ENCODE data around the gene ZFP36L1. TPM values are rescaled to one million over a fixed set of nuclear protein-coding genes. Genes with fewer than 3 reads are reported as not detected.

The ZFP36L1 gene
- total RNA-seq, 1 experiment from 2014 or later, result 94.8 TPM

DNA sequence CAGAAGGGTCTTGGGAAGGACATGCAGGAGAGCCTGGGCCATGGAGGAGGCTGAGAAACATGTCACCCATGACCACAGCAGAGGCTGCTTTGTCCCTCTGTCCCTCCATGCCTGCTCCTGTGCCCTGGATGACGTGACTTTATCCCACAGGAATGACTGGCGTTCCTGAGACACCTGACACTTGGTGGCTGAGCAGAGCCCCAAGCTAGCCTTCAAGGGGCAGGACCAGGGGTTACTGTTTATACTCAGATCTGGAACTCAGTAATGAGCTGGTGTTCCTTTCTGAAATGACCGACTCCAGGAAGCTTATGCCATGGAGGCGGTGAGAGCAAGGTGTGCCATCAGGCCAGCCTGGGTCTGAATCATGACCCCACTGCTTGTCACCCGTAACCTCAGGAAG is 44.2 kb downstream of the ZFP36L1 start:
- TF ChIP-seq, protein P1, sequence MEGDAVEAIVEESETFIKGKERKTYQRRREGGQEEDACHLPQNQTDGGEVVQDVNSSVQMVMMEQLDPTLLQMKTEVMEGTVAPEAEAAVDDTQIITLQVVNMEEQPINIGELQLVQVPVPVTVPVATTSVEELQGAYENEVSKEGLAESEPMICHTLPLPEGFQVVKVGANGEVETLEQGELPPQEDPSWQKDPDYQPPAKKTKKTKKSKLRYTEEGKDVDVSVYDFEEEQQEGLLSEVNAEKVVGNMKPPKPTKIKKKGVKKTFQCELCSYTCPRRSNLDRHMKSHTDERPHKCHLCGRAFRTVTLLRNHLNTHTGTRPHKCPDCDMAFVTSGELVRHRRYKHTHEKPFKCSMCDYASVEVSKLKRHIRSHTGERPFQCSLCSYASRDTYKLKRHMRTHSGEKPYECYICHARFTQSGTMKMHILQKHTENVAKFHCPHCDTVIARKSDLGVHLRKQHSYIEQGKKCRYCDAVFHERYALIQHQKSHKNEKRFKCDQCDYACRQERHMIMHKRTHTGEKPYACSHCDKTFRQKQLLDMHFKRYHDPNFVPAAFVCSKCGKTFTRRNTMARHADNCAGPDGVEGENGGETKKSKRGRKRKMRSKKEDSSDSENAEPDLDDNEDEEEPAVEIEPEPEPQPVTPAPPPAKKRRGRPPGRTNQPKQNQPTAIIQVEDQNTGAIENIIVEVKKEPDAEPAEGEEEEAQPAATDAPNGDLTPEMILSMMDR (IDR thresholded peaks at IDR 0.05; ENCODE audit: insufficient read depth in 1 of 2, low read depth in 1 of 2, low read length in 1 of 2, severe bottlenecking in 1 of 2, unreplicated experiment in 1 of 2), result no peak
- Mint-ChIP-seq H3K4me3 (ENCODE audit: unreplicated experiment) (no peak overlapping the region), H3K27me3 (ENCODE audit: insufficient read depth, unreplicated experiment) (no peaks in the 10 kb centered on the region), H3K27ac (ENCODE audit: unreplicated experiment) (peak overlapping the region; percentile 38), H3K9me3 (ENCODE audit: unreplicated experiment) (no peaks in the 10 kb centered on the region), H3K4me1 (ENCODE audit: low read depth, unreplicated experiment) (peaks cover 28% of the 10 kb centered on the region), H3K36me3 (ENCODE audit: insufficient read depth, unreplicated experiment) (no peaks in the 10 kb centered on the region)
- no peaks in the 10 kb centered on the region for H3K9me3 ChIP-seq
- DNase-seq, result no peak
- POLR2A ChIA-PET, result interaction anchor here (1.3 kb wide), 1 partner anchor 45 kb away, joined by 4 read pairs; the partner anchor contains the start of gene ZFP36L1
- intact Hi-C loops (cut with micrococcal nuclease; ENCODE audit: unreplicated experiment), result no loop called here
- H3K4me1 ChIP-seq, result peaks cover 21% of the 10 kb centered on the region
- no peaks in the 10 kb centered on the region for H3K27me3 ChIP-seq (replicated peaks; ENCODE audit: control insufficient read depth, insufficient read depth, low read length)
- CTCF ChIA-PET, result no interaction called here
- no peaks in the 10 kb centered on the region for H3K36me3 ChIP-seq (ENCODE audit: control insufficient read depth, insufficient read depth, low read length)
- no peak overlapping the region for H3K4me3 ChIP-seq (ENCODE audit: low read depth, low read length)
- BruUV-seq (replicated peaks), result no TSS peak

DNA sequence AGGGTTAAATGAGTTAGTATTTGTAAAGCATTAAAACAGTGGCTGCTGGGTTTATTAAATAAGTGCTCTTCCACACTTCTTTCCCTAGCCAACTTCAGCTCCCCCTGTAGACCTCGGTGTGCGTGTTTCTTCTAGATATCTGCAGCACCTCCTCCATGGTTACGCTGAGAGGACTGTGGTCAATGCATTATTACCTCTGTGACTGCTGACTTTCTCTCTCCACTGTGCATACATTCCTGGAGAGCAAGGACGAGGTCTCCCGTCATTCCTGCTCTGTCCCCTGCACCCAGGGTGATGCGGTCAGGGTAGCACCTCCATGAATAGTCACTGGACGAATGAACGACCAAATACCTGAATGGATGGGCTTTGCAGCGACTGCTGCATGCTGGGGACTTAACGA is 44.6 kb downstream of the ZFP36L1 start:
- DNase-seq, result no peak
- H3K9me3 Mint-ChIP-seq (ENCODE audit: unreplicated experiment), result no peaks in the 10 kb centered on the region
- no TSS peak for BruUV-seq (replicated peaks)
- H3K4me1 Mint-ChIP-seq (ENCODE audit: low read depth, unreplicated experiment), result peaks cover 28% of the 10 kb centered on the region
- peaks cover 21% of the 10 kb centered on the region for H3K4me1 ChIP-seq
- no peaks in the 10 kb centered on the region for H3K9me3 ChIP-seq
- TF ChIP-seq, protein P1 (IDR thresholded peaks at IDR 0.05; ENCODE audit: insufficient read depth in 1 of 2, low read depth in 1 of 2, low read length in 1 of 2, severe bottlenecking in 1 of 2, unreplicated experiment in 1 of 2), result no peak
- ChIA-PET CTCF (no interaction called here), POLR2A (no interaction called here)
- H3K36me3 Mint-ChIP-seq (ENCODE audit: insufficient read depth, unreplicated experiment), result no peaks in the 10 kb centered on the region
- no peak overlapping the region for H3K4me3 ChIP-seq (ENCODE audit: low read depth, low read length)
- no peaks in the 10 kb centered on the region for H3K27me3 ChIP-seq (replicated peaks; ENCODE audit: control insufficient read depth, insufficient read depth, low read length)
- peak overlapping the region; percentile 38 for H3K27ac Mint-ChIP-seq (ENCODE audit: unreplicated experiment)
- intact Hi-C loops (cut with micrococcal nuclease; ENCODE audit: unreplicated experiment), result no loop called here
- H3K4me3 Mint-ChIP-seq (ENCODE audit: unreplicated experiment), result no peak overlapping the region
- H3K27me3 Mint-ChIP-seq (ENCODE audit: insufficient read depth, unreplicated experiment), result no peaks in the 10 kb centered on the region
- H3K36me3 ChIP-seq (ENCODE audit: control insufficient read depth, insufficient read depth, low read length), result no peaks in the 10 kb centered on the region

- H3K4me1 ChIP-seq, result peaks cover 21% of the 10 kb centered on the region
- intact Hi-C loops (cut with micrococcal nuclease; ENCODE audit: unreplicated experiment), result no loop called here
- no peaks in the 10 kb centered on the region for H3K36me3 Mint-ChIP-seq (ENCODE audit: insufficient read depth, unreplicated experiment)
- ChIA-PET CTCF (no interaction called here), POLR2A (no interaction called here)
- no peak overlapping the region for H3K4me3 ChIP-seq (ENCODE audit: low read depth, low read length)
- peaks cover 28% of the 10 kb centered on the region for H3K4me1 Mint-ChIP-seq (ENCODE audit: low read depth, unreplicated experiment)
- no peak overlapping the region for H3K4me3 Mint-ChIP-seq (ENCODE audit: unreplicated experiment)
- BruUV-seq (replicated peaks), result no TSS peak
- H3K27me3 ChIP-seq (replicated peaks; ENCODE audit: control insufficient read depth, insufficient read depth, low read length), result no peaks in the 10 kb centered on the region
- no peaks in the 10 kb centered on the region for H3K27me3 Mint-ChIP-seq (ENCODE audit: insufficient read depth, unreplicated experiment)
- no peaks in the 10 kb centered on the region for H3K36me3 ChIP-seq (ENCODE audit: control insufficient read depth, insufficient read depth, low read length)
- DNase-seq, result peak in 1 of 2 experiments; percentile 62
- no peaks in the 10 kb centered on the region for H3K9me3 ChIP-seq
- TF ChIP-seq, protein P1 (IDR thresholded peaks at IDR 0.05; ENCODE audit: insufficient read depth in 1 of 2, low read depth in 1 of 2, low read length in 1 of 2, severe bottlenecking in 1 of 2, unreplicated experiment in 1 of 2), result no peak
- H3K9me3 Mint-ChIP-seq (ENCODE audit: unreplicated experiment), result no peaks in the 10 kb centered on the region
- peak overlapping the region; percentile 34 for H3K27ac Mint-ChIP-seq (ENCODE audit: unreplicated experiment)
Observed at GRCh38 chr14:68747393-68747792, 45.5 kb downstream of the ZFP36L1 start.

All from Caco-2 (cell line).